ENCODE measurements around the gene OR10D3.

Gene OR10D3

DNA sequence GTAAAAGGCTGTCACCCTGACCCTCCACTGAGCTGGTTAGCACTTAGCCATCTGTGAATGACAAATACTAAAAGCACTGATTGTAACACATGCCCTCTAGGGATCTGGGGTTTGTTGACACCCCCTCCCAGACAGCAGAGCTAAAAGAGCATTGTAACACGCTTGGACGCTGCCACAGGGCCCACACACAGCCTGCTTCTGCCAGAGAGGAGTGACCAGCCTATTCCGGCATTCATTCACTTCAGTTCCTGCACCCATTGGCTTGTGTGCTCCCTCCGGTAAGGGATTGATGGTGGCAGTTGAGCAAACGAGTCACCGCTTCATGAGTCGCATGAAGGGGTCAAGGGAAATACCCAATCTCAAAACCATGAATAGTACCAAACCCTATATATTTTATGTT, 15.8 kb downstream of the OR10D3 start:
- Histone ChIP-seq H3K36me3 (replicated peaks; ENCODE audit: insufficient read depth, low read length) (no peaks in the 10 kb centered on the region), H2AFZ (ENCODE audit: low read length) (no peak overlapping the region), H3K4me3 (ENCODE audit: low read length) (no peak overlapping the region), H3K4me1 (ENCODE audit: low read length) (no peaks in the 10 kb centered on the region), H3K9ac (ENCODE audit: low read length) (no peak overlapping the region), H3K27ac (ENCODE audit: low read length) (no peak overlapping the region), H3K9me3 (replicated peaks; ENCODE audit: insufficient read depth, low read length) (no peaks in the 10 kb centered on the region), H3K27me3 (replicated peaks; ENCODE audit: insufficient read depth, low read length) (no peaks in the 10 kb centered on the region), H3K4me2 (ENCODE audit: low read depth, low read length) (no peak overlapping the region), H3K79me2 (ENCODE audit: low read length) (no peaks in the 10 kb centered on the region), H3F3A (ENCODE audit: insufficient read depth, low read length) (no peaks in the 10 kb centered on the region), H3K9me2 (replicated peaks; ENCODE audit: insufficient read depth, low read length) (no peaks in the 10 kb centered on the region), H4K20me1 (ENCODE audit: insufficient read depth, low read length) (no peaks in the 10 kb centered on the region)
- no peak for TF ChIP-seq EZH2phosphoT487 (IDR thresholded peaks at IDR 0.05; ENCODE audit: low read length)
- no peak for TF ChIP-seq CTCF (IDR thresholded peaks at IDR 0.05; ENCODE audit: low read length)
- TF ChIP-seq EZH2 (optimal IDR thresholded peaks at IDR 0.05; ENCODE audit: low read depth, low read length): no peak
- no peak for DNase-seq

GRCh38 chr11:124199702-124200101, 16.6 kb downstream of the OR10D3 start:
- H3K4me1 ChIP-seq (ENCODE audit: low read length): no peaks in the 10 kb centered on the region
- H3K27me3 ChIP-seq (replicated peaks; ENCODE audit: insufficient read depth, low read length): no peaks in the 10 kb centered on the region
- TF ChIP-seq CTCF (IDR thresholded peaks at IDR 0.05; ENCODE audit: low read length) (no peak), EZH2 (optimal IDR thresholded peaks at IDR 0.05; ENCODE audit: low read depth, low read length) (no peak), EZH2phosphoT487 (IDR thresholded peaks at IDR 0.05; ENCODE audit: low read length) (no peak)
- no peak overlapping the region for H3K27ac ChIP-seq (ENCODE audit: low read length)
- DNase-seq: no peak
- no peak overlapping the region for H3K4me2 ChIP-seq (ENCODE audit: low read depth, low read length)
- H3K36me3 ChIP-seq (replicated peaks; ENCODE audit: insufficient read depth, low read length): no peaks in the 10 kb centered on the region
- no peak overlapping the region for H3K9ac ChIP-seq (ENCODE audit: low read length)
- no peaks in the 10 kb centered on the region for H3K9me2 ChIP-seq (replicated peaks; ENCODE audit: insufficient read depth, low read length)
- H3K4me3 ChIP-seq (ENCODE audit: low read length): no peak overlapping the region
- H2AFZ ChIP-seq (ENCODE audit: low read length): no peak overlapping the region
- no peaks in the 10 kb centered on the region for H3K9me3 ChIP-seq (replicated peaks; ENCODE audit: insufficient read depth, low read length)
- H4K20me1 ChIP-seq (ENCODE audit: insufficient read depth, low read length): no peaks in the 10 kb centered on the region
- H3F3A ChIP-seq (ENCODE audit: insufficient read depth, low read length): no peaks in the 10 kb centered on the region
- no peaks in the 10 kb centered on the region for H3K79me2 ChIP-seq (ENCODE audit: low read length)

DNA sequence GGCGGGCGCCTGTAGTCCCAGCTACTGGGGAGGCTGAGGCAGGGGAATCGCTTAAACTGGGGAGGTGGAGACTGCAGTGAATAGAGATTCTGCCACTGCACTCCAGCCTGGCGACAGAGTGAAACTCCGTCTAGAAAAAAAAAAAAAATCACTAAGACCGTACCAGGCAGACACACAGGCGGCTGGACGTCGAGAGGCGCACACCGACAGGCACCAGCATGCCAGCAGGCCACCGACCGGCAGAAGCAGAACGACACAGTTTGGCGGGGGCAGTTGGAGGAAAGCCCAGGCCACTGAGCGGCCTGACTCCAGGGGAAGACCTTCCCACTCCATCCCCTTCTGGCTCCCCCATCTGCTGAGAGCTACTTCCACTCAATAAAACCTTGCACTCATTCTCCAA, 17.5 kb downstream of the OR10D3 start:
- no peak overlapping the region for H3K27ac ChIP-seq (ENCODE audit: low read length)
- no peak for DNase-seq
- no peaks in the 10 kb centered on the region for H3K9me2 ChIP-seq (replicated peaks; ENCODE audit: insufficient read depth, low read length)
- no peaks in the 10 kb centered on the region for H4K20me1 ChIP-seq (ENCODE audit: insufficient read depth, low read length)
- no peaks in the 10 kb centered on the region for H3K4me1 ChIP-seq (ENCODE audit: low read length)
- H3K27me3 ChIP-seq (replicated peaks; ENCODE audit: insufficient read depth, low read length): no peaks in the 10 kb centered on the region
- H3K9me3 ChIP-seq (replicated peaks; ENCODE audit: insufficient read depth, low read length): no peaks in the 10 kb centered on the region
- H3K4me2 ChIP-seq (ENCODE audit: low read depth, low read length): no peak overlapping the region
- H2AFZ ChIP-seq (ENCODE audit: low read length): no peak overlapping the region
- H3K9ac ChIP-seq (ENCODE audit: low read length): no peak overlapping the region
- no peak overlapping the region for H3K4me3 ChIP-seq (ENCODE audit: low read length)
- H3K36me3 ChIP-seq (replicated peaks; ENCODE audit: insufficient read depth, low read length): no peaks in the 10 kb centered on the region
- no peaks in the 10 kb centered on the region for H3F3A ChIP-seq (ENCODE audit: insufficient read depth, low read length)
- no peaks in the 10 kb centered on the region for H3K79me2 ChIP-seq (ENCODE audit: low read length)
- TF ChIP-seq EZH2 (optimal IDR thresholded peaks at IDR 0.05; ENCODE audit: low read depth, low read length) (no peak), EZH2phosphoT487 (IDR thresholded peaks at IDR 0.05; ENCODE audit: low read length) (no peak), CTCF (IDR thresholded peaks at IDR 0.05; ENCODE audit: low read length) (no peak)
